ENCODE measurements around the gene REG1B. TPM values are rescaled to one million over a fixed set of nuclear protein-coding genes. Genes with fewer than 3 reads are reported as not detected.
"Not testable (repeated sequence)": the region's sequence is repeated elsewhere in the genome, so short reads cannot be mapped to it uniquely, and the experiment has no call there.

The REG1B gene
- total RNA-seq, 1 donor from 2014 or later, result not detected

GRCh38 chr2:79065201-79065600, 22.6 kb downstream of the REG1B start:
- no peak for DNase-seq (ENCODE audit: low spot score)
- Mint-ChIP-seq H3K36me3 (ENCODE audit: low read depth) (no peaks in the 10 kb centered on the region), H3K27ac (ENCODE audit: unreplicated experiment) (no peak overlapping the region), H3K27me3 (ENCODE audit: low read depth) (no peaks in the 10 kb centered on the region), H3K4me1 (ENCODE audit: low read depth) (no peaks in the 10 kb centered on the region), H3K4me3 (ENCODE audit: unreplicated experiment) (no peak overlapping the region), H3K9me3 (ENCODE audit: low read depth) (peaks cover 12% of the 10 kb centered on the region)
- no peak for TF ChIP-seq CTCF (IDR thresholded peaks at IDR 0.05)

GRCh38 chr2:79054769-79055168, 33.0 kb downstream of the REG1B start:
- H3K27ac Mint-ChIP-seq (ENCODE audit: unreplicated experiment); H3K4me1 Mint-ChIP-seq (ENCODE audit: low read depth); H3K4me3 Mint-ChIP-seq (ENCODE audit: unreplicated experiment); H3K9me3 Mint-ChIP-seq (ENCODE audit: low read depth); H3K36me3 Mint-ChIP-seq (ENCODE audit: low read depth); H3K27me3 Mint-ChIP-seq (ENCODE audit: low read depth); DNase-seq (ENCODE audit: low spot score): not testable (repeated sequence)

- H3K27me3 Mint-ChIP-seq (ENCODE audit: low read depth); DNase-seq (ENCODE audit: low spot score); H3K27ac Mint-ChIP-seq (ENCODE audit: unreplicated experiment); H3K36me3 Mint-ChIP-seq (ENCODE audit: low read depth); H3K4me1 Mint-ChIP-seq (ENCODE audit: low read depth); H3K9me3 Mint-ChIP-seq (ENCODE audit: low read depth); H3K4me3 Mint-ChIP-seq (ENCODE audit: unreplicated experiment): not testable (repeated sequence)
These were observed 34.3 kb downstream of the REG1B start for GRCh38 chr2:79053486-79053885.

- no peaks in the 10 kb centered on the region for H3K9me3 Mint-ChIP-seq (ENCODE audit: low read depth)
- peaks cover 15% of the 10 kb centered on the region for H3K27me3 Mint-ChIP-seq (ENCODE audit: low read depth)
- no peak for DNase-seq (ENCODE audit: low spot score)
These were observed 46.8 kb downstream of the REG1B start for GRCh38 chr2:79041032-79041448.

GRCh38 chr2:79039944-79040343, 47.8 kb downstream of the REG1B start:
- no peak for TF ChIP-seq CTCF (IDR thresholded peaks at IDR 0.05)
- no peak overlapping the region for H3K27ac Mint-ChIP-seq (ENCODE audit: unreplicated experiment)
- no peak for DNase-seq (ENCODE audit: low spot score)
- no peaks in the 10 kb centered on the region for H3K9me3 Mint-ChIP-seq (ENCODE audit: low read depth)
- H3K4me3 Mint-ChIP-seq (ENCODE audit: unreplicated experiment), result no peak overlapping the region
- no peaks in the 10 kb centered on the region for H3K36me3 Mint-ChIP-seq (ENCODE audit: low read depth)
- H3K4me1 Mint-ChIP-seq (ENCODE audit: low read depth), result no peaks in the 10 kb centered on the region
- H3K27me3 Mint-ChIP-seq (ENCODE audit: low read depth), result peaks cover 15% of the 10 kb centered on the region

More at GRCh38 chr2:79041032-79041448, 46.8 kb downstream of the REG1B start:
- no peaks in the 10 kb centered on the region for H3K36me3 Mint-ChIP-seq (ENCODE audit: low read depth)
- H3K27ac Mint-ChIP-seq (ENCODE audit: unreplicated experiment), result no peak overlapping the region
- no peaks in the 10 kb centered on the region for H3K4me1 Mint-ChIP-seq (ENCODE audit: low read depth)
- peak; percentile 79 for TF ChIP-seq CTCF (IDR thresholded peaks at IDR 0.05)
- H3K4me3 Mint-ChIP-seq (ENCODE audit: unreplicated experiment), result no peak overlapping the region

Other genes starting within 250 kb of the REG1B start
- gene REG3G, start 62.3 kb downstream of the REG1B start, total RNA-seq, result not detected in 3 replicates
- not detected in 3 replicates for gene REG1A, start 32.5 kb upstream of the REG1B start, total RNA-seq
- gene REG3A, start 71.8 kb upstream of the REG1B start, total RNA-seq, result not detected in 3 replicates

All from chondrocyte (in vitro differentiated cells).